ENCODE results near the gene TOMM40.

DNA sequence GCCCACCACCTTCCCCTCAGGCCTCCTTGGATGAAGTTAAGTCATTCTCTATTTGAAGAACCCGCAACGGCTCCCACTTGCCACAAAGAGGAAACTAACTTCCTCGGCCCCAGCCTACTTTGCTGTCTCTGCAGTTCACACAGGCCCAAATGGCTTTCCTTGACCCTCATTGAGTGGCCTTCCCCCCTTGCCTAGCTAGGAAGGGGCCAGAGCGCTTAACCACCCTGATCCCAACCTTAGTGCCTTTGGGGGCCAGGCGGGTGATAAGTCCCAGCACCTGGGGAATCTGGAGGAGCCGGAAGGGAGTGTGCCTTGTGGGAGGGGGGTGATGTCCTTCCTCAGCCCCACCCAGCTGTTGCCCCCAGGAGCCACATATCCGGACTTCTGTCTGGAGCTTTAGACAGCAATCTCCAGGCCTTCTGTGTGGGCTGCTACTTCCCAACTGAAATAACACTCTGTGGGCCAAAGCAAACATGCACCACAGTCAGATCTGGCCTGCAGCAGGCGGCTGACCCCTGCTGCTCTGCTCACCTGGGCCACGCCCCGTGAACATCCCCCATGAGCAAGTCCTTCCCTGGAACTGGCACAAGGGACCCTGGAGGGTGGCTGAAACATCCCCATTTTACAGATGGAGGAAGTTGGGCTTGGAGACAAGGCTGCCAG, 34.5 kb upstream of the TOMM40 start:
- TF ChIP-seq, protein P1, sequence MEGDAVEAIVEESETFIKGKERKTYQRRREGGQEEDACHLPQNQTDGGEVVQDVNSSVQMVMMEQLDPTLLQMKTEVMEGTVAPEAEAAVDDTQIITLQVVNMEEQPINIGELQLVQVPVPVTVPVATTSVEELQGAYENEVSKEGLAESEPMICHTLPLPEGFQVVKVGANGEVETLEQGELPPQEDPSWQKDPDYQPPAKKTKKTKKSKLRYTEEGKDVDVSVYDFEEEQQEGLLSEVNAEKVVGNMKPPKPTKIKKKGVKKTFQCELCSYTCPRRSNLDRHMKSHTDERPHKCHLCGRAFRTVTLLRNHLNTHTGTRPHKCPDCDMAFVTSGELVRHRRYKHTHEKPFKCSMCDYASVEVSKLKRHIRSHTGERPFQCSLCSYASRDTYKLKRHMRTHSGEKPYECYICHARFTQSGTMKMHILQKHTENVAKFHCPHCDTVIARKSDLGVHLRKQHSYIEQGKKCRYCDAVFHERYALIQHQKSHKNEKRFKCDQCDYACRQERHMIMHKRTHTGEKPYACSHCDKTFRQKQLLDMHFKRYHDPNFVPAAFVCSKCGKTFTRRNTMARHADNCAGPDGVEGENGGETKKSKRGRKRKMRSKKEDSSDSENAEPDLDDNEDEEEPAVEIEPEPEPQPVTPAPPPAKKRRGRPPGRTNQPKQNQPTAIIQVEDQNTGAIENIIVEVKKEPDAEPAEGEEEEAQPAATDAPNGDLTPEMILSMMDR (IDR thresholded peaks at IDR 0.05), result no peak
- no peak for TF ChIP-seq POLR2A (IDR thresholded peaks at IDR 0.05)
